ENCODE results near the gene UBLCP1.

- TF ChIP-seq CTCF (conservative IDR thresholded peaks at IDR 0.05; ENCODE audit: low read length): no peak
- no peak for TF ChIP-seq EZH2phosphoT487 (IDR thresholded peaks at IDR 0.05; ENCODE audit: borderline replicate concordance, low read depth, low read length)
Measured at GRCh38 chr5:159324102-159324755, 61.1 kb downstream of the UBLCP1 start.
